ENCODE measurements around the gene SLC25A48.

The SLC25A48 gene

DNA sequence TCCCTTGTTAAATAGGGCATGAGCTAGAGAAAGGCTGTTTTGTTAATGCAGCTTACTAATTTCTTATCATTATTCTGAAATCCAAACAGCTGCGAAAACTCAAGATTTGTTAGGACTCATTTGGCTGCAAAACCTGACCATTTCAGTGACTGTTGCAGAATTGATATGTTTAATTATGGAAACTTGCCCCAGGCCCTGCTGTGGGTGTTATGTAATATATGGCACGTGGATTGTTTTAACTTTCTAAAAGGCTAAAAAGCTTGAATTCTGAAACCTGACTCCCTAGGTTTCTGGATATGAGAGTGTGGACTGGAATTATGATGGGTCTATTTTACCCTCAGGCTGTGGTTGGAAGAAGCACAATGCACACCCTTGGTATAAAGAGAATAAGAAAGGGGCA lies 56.8 kb downstream of the SLC25A48 start:
- TF ChIP-seq, protein P1, sequence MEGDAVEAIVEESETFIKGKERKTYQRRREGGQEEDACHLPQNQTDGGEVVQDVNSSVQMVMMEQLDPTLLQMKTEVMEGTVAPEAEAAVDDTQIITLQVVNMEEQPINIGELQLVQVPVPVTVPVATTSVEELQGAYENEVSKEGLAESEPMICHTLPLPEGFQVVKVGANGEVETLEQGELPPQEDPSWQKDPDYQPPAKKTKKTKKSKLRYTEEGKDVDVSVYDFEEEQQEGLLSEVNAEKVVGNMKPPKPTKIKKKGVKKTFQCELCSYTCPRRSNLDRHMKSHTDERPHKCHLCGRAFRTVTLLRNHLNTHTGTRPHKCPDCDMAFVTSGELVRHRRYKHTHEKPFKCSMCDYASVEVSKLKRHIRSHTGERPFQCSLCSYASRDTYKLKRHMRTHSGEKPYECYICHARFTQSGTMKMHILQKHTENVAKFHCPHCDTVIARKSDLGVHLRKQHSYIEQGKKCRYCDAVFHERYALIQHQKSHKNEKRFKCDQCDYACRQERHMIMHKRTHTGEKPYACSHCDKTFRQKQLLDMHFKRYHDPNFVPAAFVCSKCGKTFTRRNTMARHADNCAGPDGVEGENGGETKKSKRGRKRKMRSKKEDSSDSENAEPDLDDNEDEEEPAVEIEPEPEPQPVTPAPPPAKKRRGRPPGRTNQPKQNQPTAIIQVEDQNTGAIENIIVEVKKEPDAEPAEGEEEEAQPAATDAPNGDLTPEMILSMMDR (IDR thresholded peaks at IDR 0.05; ENCODE audit: insufficient read depth, low read length, missing control alignments), result no peak
- no peak overlapping the region for H3K4me3 ChIP-seq (ENCODE audit: low read depth, low read length)
- CTCF ChIA-PET, result interaction anchor here (0.7 to 8.6 kb wide), 12 partner anchors 9 to 321 kb away, joined by 3 to 143 read pairs (median 5); no protein-coding TSS in a partner anchor
- POLR2A ChIA-PET, result no interaction called here
- no peak for DNase-seq (ENCODE audit: low read depth, low spot score)

DNA sequence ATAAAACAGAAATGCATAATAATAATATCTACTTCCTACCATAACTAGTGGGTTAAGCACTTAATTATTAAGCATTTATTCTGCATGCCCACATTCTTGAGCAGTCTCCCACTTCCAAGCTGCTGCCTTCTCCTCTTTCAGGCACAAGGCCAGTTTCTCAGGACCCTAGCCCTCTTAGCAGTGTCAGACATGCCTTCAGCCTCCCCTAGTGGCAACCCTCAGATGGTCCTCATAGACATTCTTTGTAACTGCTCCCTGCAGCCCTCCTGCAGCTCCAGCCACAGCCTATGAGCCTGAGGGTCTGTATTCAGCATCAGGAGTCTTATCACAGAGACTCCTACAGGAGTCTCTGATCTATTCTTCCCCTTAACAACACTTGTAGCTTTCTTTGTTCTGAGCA lies 57.3 kb downstream of the SLC25A48 start:
- H3K4me3 ChIP-seq (ENCODE audit: low read depth, low read length), result no peak overlapping the region
- TF ChIP-seq, protein P1 (IDR thresholded peaks at IDR 0.05; ENCODE audit: insufficient read depth, low read length, missing control alignments), result no peak
- POLR2A ChIA-PET, result no interaction called here
- CTCF ChIA-PET, result interaction anchor here (0.9 to 8.6 kb wide), 14 partner anchors 9 to 320 kb away, joined by 3 to 143 read pairs (median 4); no protein-coding TSS in a partner anchor
- no peak for DNase-seq (ENCODE audit: low read depth, low spot score)

DNA sequence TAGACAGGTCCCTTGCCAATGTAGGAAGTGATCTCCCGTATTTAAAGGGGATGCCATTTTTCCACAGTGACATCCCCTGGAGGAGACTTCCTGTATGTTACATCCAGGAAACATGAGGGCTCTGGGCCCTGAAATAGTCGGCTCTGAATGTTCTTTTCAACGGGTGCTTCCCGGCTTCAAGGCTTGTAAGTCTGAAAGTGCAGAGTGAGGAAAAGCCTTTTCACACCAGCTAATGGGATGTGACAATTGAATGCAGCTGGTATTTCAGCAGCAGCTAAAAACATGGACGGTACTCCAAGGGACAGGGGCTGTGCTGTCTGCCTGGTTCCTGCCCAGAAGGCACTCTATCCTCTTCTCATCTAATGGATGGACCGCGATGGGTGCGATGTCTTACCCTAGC lies 59.8 kb downstream of the SLC25A48 start:
- no peak overlapping the region for H3K4me3 ChIP-seq (ENCODE audit: low read depth, low read length)
- no peak for DNase-seq (ENCODE audit: low read depth, low spot score)
- ChIA-PET CTCF (interaction anchor here (1.1 to 8.6 kb wide), 2 partner anchors 163 to 188 kb away, joined by 3 to 143 read pairs; no protein-coding TSS in a partner anchor), POLR2A (no interaction called here)
- TF ChIP-seq, protein P1 (IDR thresholded peaks at IDR 0.05; ENCODE audit: insufficient read depth, low read length, missing control alignments), result no peak

DNA sequence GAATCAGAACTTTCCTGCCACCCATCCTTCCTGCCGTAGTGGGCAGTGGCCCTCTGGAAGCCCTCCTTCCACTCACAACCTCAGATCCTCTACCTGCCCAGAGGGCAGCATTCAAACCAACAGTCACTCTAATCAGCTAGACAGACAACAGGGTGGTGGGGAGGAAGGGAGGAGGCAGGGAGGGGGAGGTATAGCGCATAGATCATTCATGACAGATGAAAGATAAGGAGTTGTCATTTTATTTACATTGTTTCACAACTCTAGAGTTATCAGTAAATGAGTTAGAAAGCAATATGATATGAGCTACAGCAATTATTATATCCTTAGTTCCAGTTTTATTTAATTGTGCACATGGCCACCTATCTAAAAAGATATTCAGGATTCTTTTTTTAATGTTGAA lies 60.3 kb downstream of the SLC25A48 start:
- no peak overlapping the region for H3K4me3 ChIP-seq (ENCODE audit: low read depth, low read length)
- no peak for DNase-seq (ENCODE audit: low read depth, low spot score)
- TF ChIP-seq, protein P1 (IDR thresholded peaks at IDR 0.05; ENCODE audit: insufficient read depth, low read length, missing control alignments), result no peak
- CTCF ChIA-PET, result interaction anchor here (8.6 kb wide), 1 partner anchor 187 kb away, joined by 143 read pairs; no protein-coding TSS in a partner anchor
- POLR2A ChIA-PET, result no interaction called here

DNA sequence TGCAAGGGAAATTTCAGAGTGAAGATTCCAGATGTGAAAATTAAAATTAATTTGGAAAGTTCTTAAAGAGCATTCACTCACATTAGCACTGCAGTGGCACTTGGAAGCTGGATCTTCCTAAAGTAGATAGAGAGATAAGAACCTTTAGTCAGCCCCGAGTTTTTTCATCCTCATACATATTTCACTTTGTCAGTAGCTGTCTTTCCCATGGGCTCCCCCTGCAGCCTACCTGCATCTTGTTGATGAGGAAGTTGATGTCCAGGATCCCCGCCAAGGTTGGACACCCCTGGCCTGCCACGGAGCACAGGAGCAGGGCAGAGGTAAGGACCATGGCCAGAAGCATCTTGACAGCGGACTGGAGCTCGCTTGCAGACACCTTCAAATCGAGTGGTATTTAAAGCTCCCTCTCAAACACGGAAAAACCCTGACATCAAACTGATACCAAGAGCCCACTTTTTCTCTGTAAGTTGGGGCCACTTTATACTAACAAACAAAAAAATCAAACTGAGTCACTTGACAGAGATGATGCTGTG lies 61.1 kb downstream of the SLC25A48 start, which contains the start of gene IL9:
Gene IL9 (minus strand): TSS at position 368 of the 533 bp plus-strand sequence. CDS start 25 bp downstream, at position 343.
- TF ChIP-seq, protein P1 (IDR thresholded peaks at IDR 0.05; ENCODE audit: insufficient read depth, low read length, missing control alignments), result no peak
- no peak within 1 kb of the TSS for H3K4me3 ChIP-seq (ENCODE audit: low read depth, low read length)
- ChIA-PET CTCF (interaction anchor here (8.6 kb wide), 1 partner anchor 187 kb away, joined by 143 read pairs; no protein-coding TSS in a partner anchor), POLR2A (no interaction called here)
- DNase-seq (ENCODE audit: low read depth, low spot score), result no peak

DNA sequence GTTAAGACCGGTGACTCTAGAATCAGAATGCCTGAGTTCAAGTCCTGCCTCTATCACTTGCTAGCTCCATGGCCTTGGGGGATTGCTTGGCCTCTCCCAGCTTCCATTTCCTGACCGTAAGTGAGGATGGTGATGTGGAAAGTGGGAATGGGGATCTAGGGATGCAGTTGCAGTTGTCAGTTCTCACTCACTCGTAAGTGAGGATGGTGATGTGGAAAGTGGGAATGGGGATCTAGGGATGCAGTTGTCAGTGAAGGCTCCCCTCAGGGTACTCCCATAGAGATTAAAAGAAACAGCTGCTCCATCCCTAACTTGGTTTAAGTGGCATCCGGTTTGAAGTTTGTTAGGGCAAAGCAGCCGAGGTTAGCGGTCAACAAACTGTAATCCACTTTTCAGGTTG lies 64.2 kb downstream of the SLC25A48 start:
- no peak for DNase-seq (ENCODE audit: low read depth, low spot score)
- H3K4me3 ChIP-seq (ENCODE audit: low read depth, low read length), result no peak overlapping the region
- POLR2A ChIA-PET, result no interaction called here
- TF ChIP-seq, protein P1 (IDR thresholded peaks at IDR 0.05; ENCODE audit: insufficient read depth, low read length, missing control alignments), result no peak
- CTCF ChIA-PET, result interaction anchor here (1.0 to 2.1 kb wide), 5 partner anchors 10 to 313 kb away, joined by 3 to 14 read pairs (median 3); no protein-coding TSS in a partner anchor

All from AG04449 (cell line).